H9 (cell line): Measurements from ENCODE around the gene NCKAP5L. TPM values are rescaled to one million over a fixed set of nuclear protein-coding genes. Genes with fewer than 3 reads are reported as not detected.

Source experiments
- DNase-seq: peaks from one replicate; pipeline ENCODE4 v3.0.0-alpha.2; 2017
- H2AFZ ChIP-seq: one replicate; pipeline ENCODE4 v1.6.1; 2013; ENCODE audit warnings: mild to moderate bottlenecking, low read length, control low read depth, moderate library complexity
- H2AK5ac ChIP-seq: 2 replicates; pipeline ENCODE4 v1.6.1; 2013; ENCODE audit warnings: low read length, control low read depth, mixed read lengths; ENCODE audit not compliant: insufficient read length
- H2BK120ac ChIP-seq: one replicate; pipeline ENCODE4 v1.6.1; 2013; ENCODE audit warnings: low read depth, mild to moderate bottlenecking, low read length, control low read depth, inconsistent platforms; ENCODE audit not compliant: poor library complexity, severe bottlenecking
- H2BK12ac ChIP-seq: 2 replicates; pipeline ENCODE4 v1.6.1; 2013; ENCODE audit warnings: low read length, control low read depth, mixed read lengths, low read depth; ENCODE audit not compliant: insufficient read length
- H2BK15ac ChIP-seq: 2 replicates; pipeline ENCODE4 v1.6.1; 2013; ENCODE audit warnings: low read depth, low read length, control low read depth
- H2BK20ac ChIP-seq: one replicate; pipeline ENCODE4 v1.6.1; 2013; ENCODE audit warnings: low read depth, mild to moderate bottlenecking, low read length, control low read depth, inconsistent platforms; ENCODE audit not compliant: poor library complexity, severe bottlenecking
- H2BK5ac ChIP-seq: 2 replicates; pipeline ENCODE4 v1.6.1; 2013; ENCODE audit warnings: low read length, control low read depth, mixed read lengths; ENCODE audit not compliant: insufficient read length
- H3K14ac ChIP-seq: 2 replicates; pipeline ENCODE4 v1.6.1; 2013; ENCODE audit warnings: low read length, control low read depth; ENCODE audit not compliant: insufficient read depth
- H3K18ac ChIP-seq: 2 replicates; pipeline ENCODE4 v1.6.1; 2013; ENCODE audit warnings: low read depth, mild to moderate bottlenecking, mixed read lengths, low read length, control low read depth; ENCODE audit not compliant: insufficient read length
- H3K23ac ChIP-seq: 2 replicates; pipeline ENCODE4 v1.6.1; 2013; ENCODE audit warnings: low read length, control low read depth, mixed read lengths, low read depth; ENCODE audit not compliant: insufficient read length
- H3K23me2 ChIP-seq: 2 replicates; pipeline ENCODE4 v1.6.1; 2013; ENCODE audit warnings: low read depth, mild to moderate bottlenecking, mixed read lengths, low read length, control low read depth; ENCODE audit not compliant: insufficient read length, poor library complexity, severe bottlenecking
- H3K27ac ChIP-seq: 2 replicates; pipeline ENCODE4 v1.5.1; 2013; ENCODE audit warnings: low read length, control low read depth, mixed read lengths, low read depth; ENCODE audit not compliant: insufficient read length
- H3K27me3 ChIP-seq: 2 replicates; pipeline ENCODE4 v1.6.1; 2013; ENCODE audit warnings: low read length, control low read depth, inconsistent platforms; ENCODE audit not compliant: insufficient read depth
- H3K4ac ChIP-seq: 2 replicates; pipeline ENCODE4 v1.6.1; 2013; ENCODE audit warnings: low read depth, mild to moderate bottlenecking, control low read depth, inconsistent platforms, low read length, moderate library complexity
- H3K4me1 ChIP-seq: 2 replicates; pipeline ENCODE4 v1.6.1; 2013; ENCODE audit warnings: low read length, control low read depth, inconsistent platforms; ENCODE audit not compliant: insufficient read depth
- H3K4me2 ChIP-seq: 2 replicates; pipeline ENCODE4 v1.6.1; 2013; ENCODE audit warnings: low read length, control low read depth, mixed read lengths; ENCODE audit not compliant: insufficient read length, insufficient read depth
- H3K56ac ChIP-seq: 2 replicates; pipeline ENCODE4 v1.6.1; 2013; ENCODE audit warnings: low read depth, mild to moderate bottlenecking, mixed read lengths, low read length, control low read depth; ENCODE audit not compliant: insufficient read length
- H3K79me1 ChIP-seq: 2 replicates; pipeline ENCODE4 v1.6.1; 2013; ENCODE audit warnings: low read depth, mild to moderate bottlenecking, moderate library complexity, low read length, control low read depth, inconsistent platforms; ENCODE audit not compliant: insufficient read depth, poor library complexity, severe bottlenecking
- H3K79me2 ChIP-seq: 2 replicates; pipeline ENCODE4 v1.6.1; 2013; ENCODE audit warnings: low read length, control low read depth, inconsistent platforms; ENCODE audit not compliant: insufficient read depth
- H3K9ac ChIP-seq: 2 replicates; pipeline ENCODE4 v1.6.1; 2013; ENCODE audit warnings: low read length, control low read depth, mixed read lengths; ENCODE audit not compliant: insufficient read length; ENCODE audit errors: extremely low read depth
- H3K9me3 ChIP-seq: one replicate; pipeline ENCODE4 v1.6.1; 2013; ENCODE audit warnings: low read depth, low read length, inconsistent platforms; ENCODE audit not compliant: control insufficient read depth
- H3T11ph ChIP-seq: one replicate; pipeline ENCODE4 v1.6.1; 2013; ENCODE audit warnings: mild to moderate bottlenecking, low read length, control low read depth, inconsistent platforms
- H4K20me1 ChIP-seq: one replicate; pipeline ENCODE4 v1.6.1; 2013; ENCODE audit not compliant: control insufficient read depth, insufficient read length, insufficient read depth
- H4K5ac ChIP-seq: 2 replicates; pipeline ENCODE4 v1.6.1; 2013; ENCODE audit warnings: low read depth, mild to moderate bottlenecking, mixed read lengths, low read length, control low read depth; ENCODE audit not compliant: insufficient read length
- H4K8ac ChIP-seq: replicated peaks from 2 replicates; pipeline ENCODE4 v1.6.1; 2013; ENCODE audit warnings: low read length, control low read depth, mixed read lengths, low read depth; ENCODE audit not compliant: insufficient read length
- H4K91ac ChIP-seq: 2 replicates; pipeline ENCODE4 v1.6.1; 2013; ENCODE audit warnings: low read depth, mild to moderate bottlenecking, moderate library complexity, mixed read lengths, low read length, control low read depth; ENCODE audit not compliant: insufficient read length
- H3K27ac Mint-ChIP-seq, 3 experiments: 2 replicates in 2 of 3; 3 replicates in 1 of 3; pipeline ENCODE4 v1.8.0; 2020 to 2021; ENCODE audit warnings: mixed read lengths in 3 of 3, mild to moderate bottlenecking in 1 of 3, moderate library complexity in 1 of 3
- H3K27me3 Mint-ChIP-seq: 2 replicates; pipeline ENCODE4 v1.8.0; 2021; ENCODE audit warnings: low read depth, mild to moderate bottlenecking, moderate library complexity, mixed read lengths
- H3K36me3 Mint-ChIP-seq, 3 experiments: 2 replicates in 2 of 3; 3 replicates in 1 of 3; pipeline ENCODE4 v1.8.0; 2020 to 2021; ENCODE audit warnings: low read depth in 3 of 3, mixed read lengths in 3 of 3; ENCODE audit not compliant: insufficient read depth in 1 of 3
- H3K4me1 Mint-ChIP-seq, 2 experiments: 2 replicates each; pipeline ENCODE4 v1.8.0; 2020; ENCODE audit warnings: mixed read lengths in 2 of 2
- H3K4me3 Mint-ChIP-seq, 2 experiments: 2 replicates in 1 of 2; 3 replicates in 1 of 2; pipeline ENCODE4 v1.8.0; 2020 to 2021; ENCODE audit warnings: mild to moderate bottlenecking in 2 of 2, mixed read lengths in 2 of 2, moderate library complexity in 1 of 2
- H3K9me3 Mint-ChIP-seq, 2 experiments: 2 replicates in 1 of 2; 3 replicates in 1 of 2; pipeline ENCODE4 v1.8.0; 2020; ENCODE audit warnings: mild to moderate bottlenecking in 2 of 2, mixed read lengths in 2 of 2, moderate library complexity in 1 of 2
- CTCF ChIP-seq: fragments of 200-600 bp; sonication (generic); conservative IDR thresholded peaks from 3 replicates; pipeline ENCODE4 v1.8.0; 2021; ENCODE audit warnings: antibody characterized with exemption, mild to moderate bottlenecking
- WGBS: extraction: QIAGEN DNeasy Blood & Tissue Kit; methylation state at CpG from one replicate; pipeline ENCODE4 v1.1.7; 2013; ENCODE audit warnings: missing lambda C conversion rate, low lambda C conversion rate, mixed read lengths; ENCODE audit not compliant: insufficient read length; ENCODE audit errors: extremely low coverage; 5-methylcytosine and 5-hydroxymethylcytosine counted together
- total RNA-seq: library from RNA; stranded (reverse); gene quantifications from 2 replicates; pipeline ENCODE4 v1.2.1, GENCODE V29; 2021

Gene NCKAP5L
- total RNA-seq, 1 experiment from 2014 or later: 27.7 TPM

DNA sequence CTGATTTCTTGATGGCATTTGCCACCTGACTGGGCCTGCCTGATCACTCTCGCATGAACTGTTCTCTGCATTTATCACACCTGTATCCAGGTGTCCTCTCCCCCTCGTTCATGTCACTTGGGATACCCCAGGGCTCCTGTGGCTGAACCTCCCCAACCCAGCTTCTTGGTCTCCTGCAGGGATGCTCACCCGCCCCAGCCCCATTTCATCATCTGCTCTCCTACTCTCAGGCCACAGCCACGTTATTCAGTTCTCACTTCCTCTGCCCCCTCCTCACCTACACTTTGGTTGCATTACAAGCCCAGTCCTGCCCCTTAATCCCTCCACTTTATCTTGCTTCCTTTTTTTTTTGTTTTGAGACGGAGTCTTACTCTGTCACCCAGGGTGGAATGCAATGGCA lies 51.4 kb downstream of the NCKAP5L start:
- Histone ChIP-seq H2BK120ac (no peak overlapping the region), H3K27ac (no peak overlapping the region), H4K8ac (no peak overlapping the region), H4K20me1 (no peaks in the 10 kb centered on the region), H3K9ac (no peak overlapping the region), H4K5ac (no peak overlapping the region), H3K4me2 (no peak overlapping the region), H2BK5ac (no peak overlapping the region), H2BK20ac (no peak overlapping the region), H2AK5ac (no peak overlapping the region), H3T11ph (no peak overlapping the region), H3K4me1 (no peaks in the 10 kb centered on the region), H3K23me2 (no peaks in the 10 kb centered on the region), H3K27me3 (no peaks in the 10 kb centered on the region), H3K56ac (no peak overlapping the region), H3K18ac (no peak overlapping the region), H3K23ac (no peak overlapping the region), H3K79me2 (no peaks in the 10 kb centered on the region), H2BK12ac (no peak overlapping the region), H3K4ac (no peak overlapping the region), H2AFZ (no peak overlapping the region), H3K14ac (no peak overlapping the region), H3K79me1 (no peaks in the 10 kb centered on the region), H2BK15ac (no peak overlapping the region), H4K91ac (no peak overlapping the region), H3K9me3 (no peaks in the 10 kb centered on the region)
- Mint-ChIP-seq H3K27me3 (peaks cover 32% of the 10 kb centered on the region), H3K9me3 (no peaks in the 10 kb centered on the region), H3K36me3 (no peaks in the 10 kb centered on the region), H3K4me3 (no peak overlapping the region; a peak in 1 of 5 replicates), H3K4me1 (peaks cover 13 to 19% of the 10 kb centered on the region in 2 experiments), H3K27ac (no peak overlapping the region; a peak in 1 of 7 replicates)
- TF ChIP-seq CTCF: no peak
- DNase-seq: no peak
- WGBS: no CpG with 5 or more reads among the region's 5 CpGs
